Progenitor cell of endocrine pancreas (in vitro differentiated cells): ENCODE results near the gene LRRC28. TPM values are rescaled to one million over a fixed set of nuclear protein-coding genes. Genes with fewer than 3 reads are reported as not detected.

Experiments
- DNase-seq: peaks from one replicate; pipeline ENCODE4 v3.0.0; 2021; ENCODE audit warnings: low spot score; ENCODE audit not compliant: unreplicated experiment
- H3K27ac Mint-ChIP-seq: 2 replicates; pipeline ENCODE4 v1.8.0; 2021; ENCODE audit warnings: mild to moderate bottlenecking, moderate library complexity, mixed read lengths
- H3K27me3 Mint-ChIP-seq: 2 replicates; pipeline ENCODE4 v1.8.0; 2021; ENCODE audit warnings: mixed read lengths
- H3K36me3 Mint-ChIP-seq: 2 replicates; pipeline ENCODE4 v1.8.0; 2022; ENCODE audit warnings: mixed read lengths; ENCODE audit not compliant: insufficient read depth
- H3K4me1 Mint-ChIP-seq: 2 replicates; pipeline ENCODE4 v1.8.0; 2021; ENCODE audit warnings: low read depth, mixed read lengths
- H3K4me3 Mint-ChIP-seq: 2 replicates; pipeline ENCODE4 v1.8.0; 2021; ENCODE audit warnings: low read depth, mild to moderate bottlenecking, moderate library complexity, mixed read lengths
- H3K9me3 Mint-ChIP-seq: 2 replicates; pipeline ENCODE4 v1.8.0; 2021; ENCODE audit warnings: low read depth, mixed read lengths
- total RNA-seq: library from RNA; stranded (reverse); gene quantifications from 2 replicates; pipeline ENCODE4 v1.2.1, GENCODE V29; 2021
- TF ChIP-seq, protein P1 (sequence below): fragments of 200-600 bp; sonication (generic); IDR thresholded peaks from one replicate; pipeline ENCODE4 v1.5.0; 2021; ENCODE audit warnings: antibody characterized with exemption, mild to moderate bottlenecking; ENCODE audit not compliant: unreplicated experiment

The LRRC28 gene
- total RNA-seq, 1 donor from 2014 or later: 36.5 TPM

DNA sequence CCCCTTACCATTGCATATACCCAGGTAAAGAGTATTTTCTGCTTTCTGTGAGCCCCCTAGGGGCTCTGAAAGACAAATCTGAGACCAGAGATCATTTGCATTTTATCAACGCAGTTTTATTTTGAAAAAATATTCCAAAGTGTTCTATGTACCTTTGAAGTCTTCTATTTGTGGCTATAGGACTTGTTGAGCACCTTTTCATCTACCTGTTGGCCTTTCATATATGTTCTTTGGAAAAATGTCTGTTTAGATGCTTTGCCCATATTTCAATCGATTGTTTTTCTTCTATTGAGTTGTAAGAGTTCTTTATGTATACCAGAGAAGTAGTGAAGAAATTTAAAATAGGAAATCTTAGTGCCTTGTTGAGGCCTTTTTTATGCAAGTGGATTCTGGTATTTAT is 94.0 kb downstream of the LRRC28 start:
- Mint-ChIP-seq H3K36me3 (peaks cover 10% of the 10 kb centered on the region), H3K27me3 (no peaks in the 10 kb centered on the region), H3K4me1 (peaks cover 7% of the 10 kb centered on the region), H3K27ac (no peak overlapping the region), H3K4me3 (no peak overlapping the region), H3K9me3 (peaks cover 12% of the 10 kb centered on the region)
- TF ChIP-seq, protein P1, sequence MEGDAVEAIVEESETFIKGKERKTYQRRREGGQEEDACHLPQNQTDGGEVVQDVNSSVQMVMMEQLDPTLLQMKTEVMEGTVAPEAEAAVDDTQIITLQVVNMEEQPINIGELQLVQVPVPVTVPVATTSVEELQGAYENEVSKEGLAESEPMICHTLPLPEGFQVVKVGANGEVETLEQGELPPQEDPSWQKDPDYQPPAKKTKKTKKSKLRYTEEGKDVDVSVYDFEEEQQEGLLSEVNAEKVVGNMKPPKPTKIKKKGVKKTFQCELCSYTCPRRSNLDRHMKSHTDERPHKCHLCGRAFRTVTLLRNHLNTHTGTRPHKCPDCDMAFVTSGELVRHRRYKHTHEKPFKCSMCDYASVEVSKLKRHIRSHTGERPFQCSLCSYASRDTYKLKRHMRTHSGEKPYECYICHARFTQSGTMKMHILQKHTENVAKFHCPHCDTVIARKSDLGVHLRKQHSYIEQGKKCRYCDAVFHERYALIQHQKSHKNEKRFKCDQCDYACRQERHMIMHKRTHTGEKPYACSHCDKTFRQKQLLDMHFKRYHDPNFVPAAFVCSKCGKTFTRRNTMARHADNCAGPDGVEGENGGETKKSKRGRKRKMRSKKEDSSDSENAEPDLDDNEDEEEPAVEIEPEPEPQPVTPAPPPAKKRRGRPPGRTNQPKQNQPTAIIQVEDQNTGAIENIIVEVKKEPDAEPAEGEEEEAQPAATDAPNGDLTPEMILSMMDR: no peak
- DNase-seq: no peak

DNA sequence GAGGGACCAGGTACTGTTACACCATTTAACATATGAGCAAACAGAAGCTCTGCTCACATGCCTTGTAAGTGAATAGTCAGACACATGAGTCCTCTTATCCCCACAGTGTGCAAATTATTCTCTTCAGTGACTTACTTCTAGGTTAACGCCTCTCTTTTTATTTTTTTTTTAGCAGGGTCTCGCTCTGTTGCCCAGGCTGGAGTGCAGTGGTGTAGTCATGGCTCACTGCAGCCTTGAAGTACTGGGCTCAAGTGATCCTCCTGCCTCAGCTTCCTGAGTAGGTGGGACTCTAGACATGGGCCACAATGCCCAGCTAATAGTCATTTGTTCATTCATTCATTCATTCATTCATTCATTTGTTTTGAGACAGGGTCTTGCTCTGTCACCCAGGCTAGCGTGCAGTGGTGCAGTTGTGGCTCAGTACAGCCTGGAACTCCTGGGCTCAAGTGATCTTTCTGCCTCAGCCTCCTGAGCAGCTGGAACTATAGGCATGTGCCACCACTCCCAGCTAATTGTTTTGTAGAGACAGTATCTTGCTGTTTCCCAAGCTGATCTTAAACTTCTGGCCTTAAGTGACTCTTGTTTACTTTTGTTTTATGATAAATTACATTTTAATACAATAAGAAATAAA is 94.7 kb downstream of the LRRC28 start:
- H3K36me3 Mint-ChIP-seq: peaks cover 10% of the 10 kb centered on the region
- H3K27ac Mint-ChIP-seq: peak overlapping the region; percentile 31
- no peak for DNase-seq
- no peaks in the 10 kb centered on the region for H3K27me3 Mint-ChIP-seq
- no peak overlapping the region for H3K4me3 Mint-ChIP-seq
- peaks cover 12% of the 10 kb centered on the region for H3K9me3 Mint-ChIP-seq
- peaks cover 3% of the 10 kb centered on the region for H3K4me1 Mint-ChIP-seq
- TF ChIP-seq, protein P1: no peak

DNA sequence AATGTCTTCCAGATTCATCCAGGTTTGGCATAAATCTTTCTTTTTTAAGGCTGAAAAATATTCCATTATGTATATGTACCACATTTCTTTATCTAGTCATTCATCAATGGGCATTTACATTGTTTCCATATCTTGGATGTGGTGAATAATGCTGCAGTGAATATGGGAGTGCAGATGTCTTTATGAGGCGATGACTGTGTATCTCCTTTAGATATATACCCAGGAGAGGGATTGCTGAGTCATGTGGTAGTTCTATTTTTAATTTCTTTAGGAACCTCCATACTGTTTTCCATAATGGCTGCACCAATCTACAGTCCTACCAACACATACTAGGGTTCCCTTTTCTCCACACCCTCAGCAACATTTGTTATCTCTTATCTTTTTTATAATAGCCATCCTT is 96.3 kb downstream of the LRRC28 start:
- Mint-ChIP-seq H3K4me3 (no peak overlapping the region), H3K9me3 (peaks cover 12% of the 10 kb centered on the region), H3K27ac (no peak overlapping the region), H3K4me1 (no peaks in the 10 kb centered on the region), H3K36me3 (peaks cover 10% of the 10 kb centered on the region), H3K27me3 (no peaks in the 10 kb centered on the region)
- DNase-seq: no peak
- TF ChIP-seq, protein P1: no peak

DNA sequence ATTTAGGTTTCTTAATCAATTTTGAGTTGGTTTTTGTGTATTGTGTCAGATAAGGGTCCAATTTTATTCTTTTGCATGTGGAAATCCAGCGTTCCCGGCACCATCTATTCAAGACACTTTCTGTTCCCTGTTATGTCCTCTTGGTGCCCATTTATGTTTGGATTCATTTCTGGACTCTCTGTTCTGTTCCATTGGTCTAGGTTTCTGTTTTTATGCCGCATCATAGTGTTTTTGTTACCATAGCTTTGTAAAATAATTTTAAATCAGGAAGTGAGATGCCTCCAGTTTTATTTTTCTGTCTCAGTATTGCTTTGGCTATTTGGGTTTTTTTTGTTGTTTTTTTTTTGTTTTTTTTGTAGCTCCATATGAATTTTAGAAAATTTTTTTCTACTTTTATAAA is 97.1 kb downstream of the LRRC28 start:
- Mint-ChIP-seq H3K36me3 (peaks cover 10% of the 10 kb centered on the region), H3K9me3 (peaks cover 12% of the 10 kb centered on the region), H3K4me3 (no peak overlapping the region), H3K27me3 (no peaks in the 10 kb centered on the region), H3K4me1 (no peaks in the 10 kb centered on the region), H3K27ac (no peak overlapping the region)
- no peak for DNase-seq
- TF ChIP-seq, protein P1: no peak

DNA sequence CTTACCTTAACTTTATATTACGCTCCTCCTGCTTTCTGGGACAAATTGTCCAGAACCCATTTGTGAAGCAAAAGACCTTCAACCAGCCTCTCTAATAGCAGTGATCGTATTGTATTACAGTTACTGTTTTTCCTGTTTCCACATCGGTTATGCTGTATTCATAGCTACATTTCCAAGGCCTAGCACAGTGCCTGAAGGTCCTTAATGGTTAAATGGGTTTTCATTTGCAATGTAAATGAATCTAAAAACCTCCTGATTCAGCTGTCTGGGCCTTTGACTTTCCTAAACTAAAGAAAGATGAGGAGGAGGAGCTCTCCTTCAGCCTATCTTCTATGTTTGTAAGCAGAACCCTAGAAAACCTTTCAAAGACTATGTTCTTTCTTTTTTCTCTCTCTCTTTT is 99.1 kb downstream of the LRRC28 start:
- no peak overlapping the region for H3K27ac Mint-ChIP-seq
- peaks cover 13% of the 10 kb centered on the region for H3K36me3 Mint-ChIP-seq
- peaks cover 12% of the 10 kb centered on the region for H3K9me3 Mint-ChIP-seq
- H3K4me3 Mint-ChIP-seq: no peak overlapping the region
- no peaks in the 10 kb centered on the region for H3K27me3 Mint-ChIP-seq
- no peak for DNase-seq
- TF ChIP-seq, protein P1: no peak
- H3K4me1 Mint-ChIP-seq: no peaks in the 10 kb centered on the region
